Parathyroid adenoma (tissue), 2 donors: ENCODE results near the gene MRM2.

ENCODE experiments used
- H2AFZ ChIP-seq: fragments of 300-600 bp; sonication (generic); one replicate; pipeline ENCODE4 v1.7.0; 2017; ENCODE audit warnings: antibody characterized with exemption, mild to moderate bottlenecking
- H3K27ac ChIP-seq: fragments of 300-600 bp; sonication (generic); one replicate; pipeline ENCODE4 v1.7.0; 2017
- H3K27me3 ChIP-seq: fragments of 300-600 bp; sonication (generic); one replicate; pipeline ENCODE4 v1.7.0; 2017; ENCODE audit warnings: low read length; ENCODE audit not compliant: control insufficient read depth, insufficient read depth
- H3K36me3 ChIP-seq: fragments of 300-600 bp; sonication (generic); one replicate; pipeline ENCODE4 v1.7.0; 2017; ENCODE audit warnings: low read length; ENCODE audit not compliant: control insufficient read depth, insufficient read depth
- H3K4me1 ChIP-seq: fragments of 300-600 bp; sonication (generic); one replicate; pipeline ENCODE4 v1.7.0; 2017; ENCODE audit warnings: control low read depth
- H3K4me2 ChIP-seq: fragments of 300-600 bp; sonication (generic); one replicate; pipeline ENCODE4 v1.7.0; 2017; ENCODE audit warnings: low read length
- H3K4me3 ChIP-seq: fragments of 300-600 bp; sonication (generic); one replicate; pipeline ENCODE4 v1.7.0; 2017; ENCODE audit warnings: low read depth, low read length
- H3K79me2 ChIP-seq: fragments of 300-600 bp; sonication (generic); one replicate; pipeline ENCODE4 v1.7.0; 2017; ENCODE audit warnings: control low read depth
- H3K9ac ChIP-seq: fragments of 300-600 bp; sonication (generic); one replicate; pipeline ENCODE4 v1.7.0; 2017; ENCODE audit warnings: mild to moderate bottlenecking
- H3K9me3 ChIP-seq: fragments of 300-600 bp; sonication (generic); one replicate; pipeline ENCODE4 v1.7.0; 2017; ENCODE audit warnings: low read length; ENCODE audit not compliant: control insufficient read depth
- TF ChIP-seq, protein P1 (sequence below): fragments of 300-600 bp; sonication (generic); IDR thresholded peaks from one replicate; pipeline ENCODE4 v1.7.0; 2017; ENCODE audit warnings: antibody characterized with exemption, mild to moderate bottlenecking
- donor health status: primary hyperparathyroidism.

Gene MRM2

DNA sequence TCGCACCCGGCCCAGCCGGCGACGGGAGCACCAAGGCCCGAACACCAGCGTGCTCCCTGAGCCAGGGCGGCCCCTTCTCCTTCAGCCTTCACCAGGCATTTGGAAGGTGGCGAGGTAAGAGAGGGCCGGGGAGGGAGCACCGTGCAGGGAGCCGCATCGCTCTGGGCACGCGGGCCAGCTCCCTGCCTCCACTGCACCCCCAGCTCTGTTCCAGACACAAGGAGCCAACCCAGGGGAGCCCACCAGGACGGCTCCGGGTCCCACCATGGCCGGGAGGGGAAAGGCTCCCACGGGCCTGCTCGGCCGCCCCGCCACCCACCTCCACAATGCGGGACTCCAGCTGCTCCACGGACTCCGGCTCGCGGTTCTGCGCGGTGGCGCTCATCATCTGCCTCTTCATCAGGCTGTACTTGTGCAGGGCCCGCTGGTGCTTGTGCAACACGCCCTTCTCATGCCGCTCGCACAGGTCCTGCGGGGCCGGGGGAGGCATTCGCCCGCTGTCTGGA is 15.1 kb upstream of the MRM2 start:
- no peak overlapping the region for H3K27ac ChIP-seq
- H3K4me2 ChIP-seq, result no peak overlapping the region
- TF ChIP-seq, protein P1, sequence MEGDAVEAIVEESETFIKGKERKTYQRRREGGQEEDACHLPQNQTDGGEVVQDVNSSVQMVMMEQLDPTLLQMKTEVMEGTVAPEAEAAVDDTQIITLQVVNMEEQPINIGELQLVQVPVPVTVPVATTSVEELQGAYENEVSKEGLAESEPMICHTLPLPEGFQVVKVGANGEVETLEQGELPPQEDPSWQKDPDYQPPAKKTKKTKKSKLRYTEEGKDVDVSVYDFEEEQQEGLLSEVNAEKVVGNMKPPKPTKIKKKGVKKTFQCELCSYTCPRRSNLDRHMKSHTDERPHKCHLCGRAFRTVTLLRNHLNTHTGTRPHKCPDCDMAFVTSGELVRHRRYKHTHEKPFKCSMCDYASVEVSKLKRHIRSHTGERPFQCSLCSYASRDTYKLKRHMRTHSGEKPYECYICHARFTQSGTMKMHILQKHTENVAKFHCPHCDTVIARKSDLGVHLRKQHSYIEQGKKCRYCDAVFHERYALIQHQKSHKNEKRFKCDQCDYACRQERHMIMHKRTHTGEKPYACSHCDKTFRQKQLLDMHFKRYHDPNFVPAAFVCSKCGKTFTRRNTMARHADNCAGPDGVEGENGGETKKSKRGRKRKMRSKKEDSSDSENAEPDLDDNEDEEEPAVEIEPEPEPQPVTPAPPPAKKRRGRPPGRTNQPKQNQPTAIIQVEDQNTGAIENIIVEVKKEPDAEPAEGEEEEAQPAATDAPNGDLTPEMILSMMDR, result no peak
- no peaks in the 10 kb centered on the region for H3K79me2 ChIP-seq
- H3K36me3 ChIP-seq, result no peaks in the 10 kb centered on the region
- no peak overlapping the region for H3K9ac ChIP-seq
- no peak overlapping the region for H3K4me3 ChIP-seq
- no peaks in the 10 kb centered on the region for H3K4me1 ChIP-seq
- no peaks in the 10 kb centered on the region for H3K9me3 ChIP-seq
- H2AFZ ChIP-seq, result no peak overlapping the region
- no peaks in the 10 kb centered on the region for H3K27me3 ChIP-seq

DNA sequence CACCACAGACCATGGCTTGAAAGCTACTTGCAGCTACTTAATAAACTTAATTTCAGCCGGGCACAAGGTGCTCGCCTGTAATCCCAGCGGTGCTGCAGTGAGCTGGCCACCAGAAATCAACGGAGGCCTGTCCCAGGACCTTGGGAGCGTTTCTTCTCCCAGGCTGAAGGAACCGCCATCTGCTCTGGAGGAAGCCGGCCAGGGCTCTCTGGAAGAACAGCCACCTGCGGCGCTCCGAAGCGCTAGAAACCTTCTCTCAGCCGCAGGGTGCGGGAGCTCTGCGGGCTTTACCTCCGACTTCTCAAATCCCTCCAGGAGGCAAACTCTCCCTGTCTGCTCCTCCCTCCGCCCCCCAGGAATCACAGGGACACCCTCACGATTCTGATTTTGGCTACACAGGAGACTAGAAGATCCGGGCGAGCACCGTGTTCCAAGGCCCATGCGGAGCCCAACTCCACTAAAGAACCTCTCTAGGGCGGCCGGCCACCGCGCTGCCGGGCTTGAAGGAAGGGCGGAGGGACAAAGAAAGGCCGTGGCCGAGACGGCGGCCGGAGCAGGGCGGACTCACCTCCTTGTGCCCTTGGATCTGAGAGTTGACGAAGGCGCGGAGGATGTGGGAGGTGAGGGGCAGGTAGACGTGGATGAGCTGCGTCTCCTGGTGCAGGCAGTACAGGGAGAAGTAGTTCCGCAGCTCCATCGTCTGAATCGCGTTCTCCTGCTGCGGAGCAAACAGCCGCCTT is 14.5 kb upstream of the MRM2 start:
- no peak overlapping the region for H2AFZ ChIP-seq
- no peaks in the 10 kb centered on the region for H3K9me3 ChIP-seq
- no peaks in the 10 kb centered on the region for H3K4me1 ChIP-seq
- no peak overlapping the region for H3K4me2 ChIP-seq
- H3K36me3 ChIP-seq, result no peaks in the 10 kb centered on the region
- H3K4me3 ChIP-seq, result no peak overlapping the region
- no peak overlapping the region for H3K9ac ChIP-seq
- H3K27me3 ChIP-seq, result no peaks in the 10 kb centered on the region
- TF ChIP-seq, protein P1, result no peak
- no peaks in the 10 kb centered on the region for H3K79me2 ChIP-seq
- no peak overlapping the region for H3K27ac ChIP-seq

DNA sequence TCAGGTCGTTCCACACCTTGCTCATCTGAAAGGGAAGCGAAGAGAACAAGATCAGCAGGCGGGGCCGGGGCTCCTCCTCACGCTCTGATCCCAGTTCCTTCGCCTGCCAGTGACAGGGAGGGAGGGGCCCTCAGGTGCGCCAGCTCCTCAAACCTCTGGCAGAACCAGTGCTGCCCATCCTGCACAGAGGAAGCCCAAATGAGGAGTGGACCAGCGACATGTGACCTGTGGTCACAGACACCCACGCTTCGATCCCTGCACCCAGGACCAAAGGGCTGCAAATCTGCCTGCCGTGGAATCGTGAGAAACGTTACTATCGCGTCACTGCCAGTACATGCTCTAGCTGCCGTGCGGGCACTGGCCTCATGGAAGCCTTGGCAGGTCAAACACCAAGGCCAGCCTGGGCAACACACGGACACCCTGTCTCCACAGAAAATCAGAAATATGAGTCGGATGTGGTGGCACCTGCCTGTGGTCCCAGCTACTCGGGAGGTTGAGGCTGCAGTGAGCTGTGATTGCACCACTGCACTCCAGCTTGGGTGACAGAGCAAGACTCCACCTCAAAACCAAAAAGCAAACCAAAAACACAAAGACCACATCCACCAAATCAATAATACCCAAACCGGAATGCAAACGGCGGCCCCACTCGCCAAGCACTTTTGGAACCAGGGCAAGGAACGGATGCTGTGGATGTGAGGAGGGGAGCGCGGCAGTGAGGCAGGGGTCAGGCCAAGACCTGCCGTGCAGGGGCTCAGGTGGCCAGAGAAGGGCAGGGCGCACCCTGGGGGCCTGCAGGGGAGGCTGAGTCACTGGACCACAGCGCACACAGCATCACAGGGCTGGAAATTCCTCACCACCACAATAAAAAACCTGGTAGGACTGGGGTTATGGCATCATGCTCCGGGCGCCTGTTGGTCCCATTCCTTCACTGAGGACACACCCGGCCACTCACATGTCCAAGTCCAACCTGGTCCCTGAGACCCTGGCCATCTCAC is 13.4 kb upstream of the MRM2 start:
- TF ChIP-seq, protein P1, result no peak
- Histone ChIP-seq H3K9ac (no peak overlapping the region), H2AFZ (no peak overlapping the region), H3K4me3 (no peak overlapping the region), H3K36me3 (no peaks in the 10 kb centered on the region), H3K27ac (no peak overlapping the region), H3K27me3 (no peaks in the 10 kb centered on the region), H3K79me2 (no peaks in the 10 kb centered on the region), H3K9me3 (no peaks in the 10 kb centered on the region), H3K4me1 (no peaks in the 10 kb centered on the region), H3K4me2 (no peak overlapping the region)

DNA sequence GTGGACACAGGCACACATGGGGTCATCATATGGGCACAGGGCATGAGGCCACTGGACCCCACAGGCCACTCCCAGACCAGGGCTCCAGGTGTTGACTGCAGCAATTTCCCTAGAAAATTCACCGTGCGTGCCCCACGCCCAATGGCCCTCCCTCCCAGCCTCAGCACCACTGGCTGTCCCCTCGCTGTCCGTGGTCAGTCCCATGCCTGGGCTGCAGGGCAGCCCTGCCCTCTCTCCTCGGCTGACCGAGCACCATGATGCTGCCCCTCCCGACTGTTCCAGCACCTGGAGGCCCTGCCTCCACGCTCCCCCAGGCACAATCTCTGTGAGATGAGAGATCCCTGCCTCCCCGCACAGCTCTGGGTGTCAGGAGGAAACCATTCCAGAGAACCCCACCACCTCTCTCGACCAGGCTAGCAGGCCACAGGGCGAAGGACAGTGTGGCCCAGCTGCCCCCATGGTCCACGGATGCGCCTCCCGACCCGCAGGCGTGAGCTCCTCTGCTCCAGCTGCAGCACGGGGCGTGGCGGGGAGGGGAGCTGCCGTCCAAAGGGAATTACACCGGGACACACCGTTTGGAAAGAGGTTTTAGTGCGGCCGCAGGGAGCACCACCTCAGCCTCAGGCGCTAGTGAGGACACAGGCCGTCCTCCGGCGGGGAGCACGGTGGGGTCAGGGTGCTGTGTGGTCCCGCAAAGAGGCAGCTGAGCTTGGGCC is 12.6 kb upstream of the MRM2 start:
- Histone ChIP-seq H3K79me2 (no peaks in the 10 kb centered on the region), H3K9me3 (no peaks in the 10 kb centered on the region), H3K4me3 (no peak overlapping the region), H3K9ac (no peak overlapping the region), H3K27me3 (no peaks in the 10 kb centered on the region), H3K36me3 (no peaks in the 10 kb centered on the region), H3K4me1 (no peaks in the 10 kb centered on the region), H3K27ac (no peak overlapping the region), H3K4me2 (no peak overlapping the region), H2AFZ (no peak overlapping the region)
- TF ChIP-seq, protein P1, result no peak
